LNCaP clone FGC (cell line): ENCODE measurements around the gene PDE11A.

Source experiments
- DNase-seq: peaks from one replicate; pipeline ENCODE4 v3.0.0-alpha.2; 2011; ENCODE audit warnings: low read depth
- H3K4me3 ChIP-seq: 2 replicates; pipeline ENCODE4 v1.5.1; 2011; ENCODE audit warnings: mild to moderate bottlenecking, low read depth, low read length, control low read depth
- TF ChIP-seq, protein P1 (sequence below): IDR thresholded peaks from 2 replicates; pipeline ENCODE4 v1.5.1; 2012; ENCODE audit warnings: mild to moderate bottlenecking; ENCODE audit not compliant: control insufficient read depth, insufficient read depth; ENCODE audit errors: extremely low read depth

The PDE11A gene

DNA sequence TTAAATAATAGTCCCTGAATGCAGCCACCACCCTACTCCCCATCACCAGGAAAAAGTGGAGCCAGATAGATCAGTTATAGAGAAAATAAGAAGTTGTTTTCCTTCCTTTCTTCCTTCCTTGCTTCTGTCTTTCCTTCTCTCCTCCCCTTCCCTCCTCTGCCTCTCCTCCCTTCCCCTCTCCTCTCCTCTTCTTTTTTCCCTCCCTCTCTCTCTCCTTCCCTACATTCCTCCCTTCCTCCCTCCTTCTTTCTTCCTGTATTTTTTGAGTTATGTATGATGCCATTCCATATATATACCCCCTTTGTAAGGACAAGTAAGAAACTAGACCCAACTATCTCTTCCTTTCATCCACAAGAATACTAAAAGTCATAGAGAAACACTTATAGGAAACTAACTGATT is 414.3 kb downstream of the PDE11A start:
- TF ChIP-seq, protein P1, sequence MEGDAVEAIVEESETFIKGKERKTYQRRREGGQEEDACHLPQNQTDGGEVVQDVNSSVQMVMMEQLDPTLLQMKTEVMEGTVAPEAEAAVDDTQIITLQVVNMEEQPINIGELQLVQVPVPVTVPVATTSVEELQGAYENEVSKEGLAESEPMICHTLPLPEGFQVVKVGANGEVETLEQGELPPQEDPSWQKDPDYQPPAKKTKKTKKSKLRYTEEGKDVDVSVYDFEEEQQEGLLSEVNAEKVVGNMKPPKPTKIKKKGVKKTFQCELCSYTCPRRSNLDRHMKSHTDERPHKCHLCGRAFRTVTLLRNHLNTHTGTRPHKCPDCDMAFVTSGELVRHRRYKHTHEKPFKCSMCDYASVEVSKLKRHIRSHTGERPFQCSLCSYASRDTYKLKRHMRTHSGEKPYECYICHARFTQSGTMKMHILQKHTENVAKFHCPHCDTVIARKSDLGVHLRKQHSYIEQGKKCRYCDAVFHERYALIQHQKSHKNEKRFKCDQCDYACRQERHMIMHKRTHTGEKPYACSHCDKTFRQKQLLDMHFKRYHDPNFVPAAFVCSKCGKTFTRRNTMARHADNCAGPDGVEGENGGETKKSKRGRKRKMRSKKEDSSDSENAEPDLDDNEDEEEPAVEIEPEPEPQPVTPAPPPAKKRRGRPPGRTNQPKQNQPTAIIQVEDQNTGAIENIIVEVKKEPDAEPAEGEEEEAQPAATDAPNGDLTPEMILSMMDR: no peak
- no peak overlapping the region for H3K4me3 ChIP-seq
- DNase-seq: no peak

DNA sequence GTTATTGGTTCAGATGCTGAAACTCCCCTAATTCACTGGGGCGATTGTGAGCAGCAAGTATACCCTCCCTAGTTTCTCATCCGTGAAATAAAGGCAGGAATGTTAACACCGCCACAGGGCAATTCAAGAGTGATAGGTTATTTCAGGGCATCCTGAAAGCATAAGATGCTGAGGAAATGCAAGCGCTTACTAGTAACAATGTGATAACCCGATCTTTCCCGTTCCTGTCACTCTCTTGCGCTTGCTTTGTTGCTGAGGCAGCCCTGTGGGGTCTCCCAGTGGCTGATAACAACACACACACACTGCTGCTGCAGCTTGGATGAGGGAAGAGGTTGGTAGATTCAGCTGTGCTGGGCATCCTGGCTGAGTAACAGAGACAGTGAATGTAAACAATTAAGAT is 420.7 kb downstream of the PDE11A start:
- DNase-seq: no peak

DNA sequence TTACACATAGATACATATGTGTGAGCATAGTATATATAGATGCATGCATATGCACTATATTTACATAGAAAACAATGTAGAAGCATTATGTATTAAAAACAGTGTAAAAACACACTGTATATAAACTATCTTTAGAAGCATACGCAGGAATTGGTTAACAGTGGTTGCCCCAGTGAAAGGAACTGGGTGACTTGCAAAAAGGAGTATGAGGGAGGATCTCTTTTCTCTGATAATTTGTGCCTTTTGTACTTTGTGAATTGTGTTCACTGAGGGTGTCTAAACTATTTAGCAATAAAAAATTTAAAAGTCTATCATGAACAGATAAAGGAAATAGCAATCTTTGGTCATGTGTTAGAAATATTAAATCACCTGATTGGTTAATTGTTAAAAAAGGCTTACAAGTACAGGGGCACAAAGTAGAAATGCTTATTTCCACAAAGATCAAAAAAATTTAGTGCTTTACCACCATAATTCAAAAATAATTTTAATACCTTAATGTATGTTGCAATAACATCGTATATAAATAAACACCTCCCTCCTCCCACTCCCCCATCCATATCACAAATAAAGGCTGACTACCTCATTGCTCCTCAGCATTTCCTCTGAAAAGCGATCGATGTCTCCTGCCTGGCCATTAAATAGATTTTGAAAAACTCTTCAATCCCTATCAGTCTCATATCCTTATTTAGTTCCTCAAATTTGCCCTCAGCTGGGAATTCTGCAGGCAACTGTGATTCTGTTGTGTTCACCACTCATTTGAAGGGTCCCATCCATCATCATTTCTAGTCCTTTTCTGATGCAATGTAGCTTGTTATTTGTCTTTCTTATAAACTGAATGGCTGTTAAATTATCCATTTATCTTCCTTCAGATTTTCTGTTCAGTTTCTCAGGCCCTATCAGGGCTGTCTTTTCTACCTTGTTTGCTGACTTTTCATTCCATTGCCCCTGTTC is 422.7 kb downstream of the PDE11A start:
- H3K4me3 ChIP-seq: no peak overlapping the region
- DNase-seq: no peak
- TF ChIP-seq, protein P1: no peak

More for the DNA sequence above, 420.7 kb downstream of the PDE11A start:
- H3K4me3 ChIP-seq: no peak overlapping the region
- TF ChIP-seq, protein P1: no peak

DNA sequence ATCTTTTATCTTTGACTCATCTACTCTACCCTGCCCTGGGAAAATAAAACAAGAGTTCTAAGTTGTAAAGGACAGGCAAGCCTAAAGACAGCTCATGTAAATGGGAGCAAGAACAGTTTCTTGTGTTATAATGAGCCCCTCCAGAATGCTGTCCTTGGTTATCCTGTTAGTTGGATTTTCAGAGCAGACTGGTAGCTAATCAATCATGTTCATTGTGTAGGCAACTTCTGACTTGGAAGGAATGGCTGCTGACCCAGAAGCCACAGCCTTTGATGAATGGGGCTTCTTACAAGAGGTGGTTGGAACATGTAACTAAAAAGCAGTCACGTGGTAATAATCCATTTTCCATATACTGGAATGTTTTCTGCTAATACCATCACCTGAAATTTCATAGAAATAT is 425.8 kb downstream of the PDE11A start:
- DNase-seq: no peak
- no peak overlapping the region for H3K4me3 ChIP-seq
- TF ChIP-seq, protein P1: no peak

DNA sequence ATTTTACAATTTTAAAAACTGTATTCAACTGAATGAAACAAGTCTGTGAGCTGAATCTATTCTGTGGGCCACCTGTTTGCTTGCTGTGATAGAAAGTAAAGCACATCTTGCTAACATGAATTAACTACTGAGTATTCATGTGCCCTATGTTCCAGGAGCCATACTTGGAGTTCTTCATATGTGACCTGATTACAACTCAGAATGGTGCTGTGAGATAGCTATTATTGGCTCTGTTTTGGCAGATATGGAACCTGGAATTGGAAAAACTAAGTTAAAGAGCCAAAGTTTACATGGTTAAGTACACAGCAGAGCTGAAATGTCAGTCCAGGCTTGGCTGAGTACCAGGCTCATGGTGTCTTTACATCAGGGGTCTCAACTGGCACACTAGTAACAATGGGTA is 426.3 kb downstream of the PDE11A start:
- TF ChIP-seq, protein P1: no peak
- H3K4me3 ChIP-seq: no peak overlapping the region

DNA sequence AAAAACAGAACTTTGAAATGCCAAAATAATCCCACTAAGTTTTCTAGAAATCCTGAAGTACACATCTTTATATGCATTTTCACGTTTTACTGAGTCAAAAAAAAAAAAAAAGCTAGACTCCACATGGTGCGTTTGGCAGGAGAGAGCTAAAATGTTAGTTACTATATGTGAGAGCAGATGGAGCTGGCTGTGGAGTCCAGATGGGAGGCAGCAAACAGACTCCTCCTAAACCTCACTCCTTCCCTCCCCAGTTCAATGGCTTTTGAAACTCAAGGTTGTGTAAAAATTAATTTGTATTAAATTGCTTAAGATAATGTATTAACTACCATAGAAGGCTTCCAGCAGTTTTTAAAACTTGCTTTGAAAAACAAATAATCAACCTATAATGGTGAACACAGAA is 431.2 kb downstream of the PDE11A start:
- H3K4me3 ChIP-seq: no peak overlapping the region
- TF ChIP-seq, protein P1: no peak
- DNase-seq: no peak

More for the DNA sequence above, 426.3 kb downstream of the PDE11A start:
- DNase-seq: no peak
